Tibial artery (tissue), 4 donors: ENCODE data around the gene PRKCG.

ENCODE experiments used
- DNase-seq, 2 donors: peaks; one replicate each; pipeline ENCODE4 v3.0.0-alpha.2; 2019
- H3K27ac ChIP-seq, 2 donors: fragments of 200-600 bp; sonication (generic) in 1 of 2; 1 replicate in 1 of 2; 2 replicates in 1 of 2; pipeline ENCODE4 v1.5.1; 2018 to 2019; ENCODE audit warnings: mild to moderate bottlenecking in 1 of 2
- H3K27me3 ChIP-seq, 2 donors: fragments of 200-600 bp; sonication (generic) in 1 of 2; one replicate each; pipeline versions ENCODE4 v1.5.1 to v1.6.0; 2016 to 2019
- H3K36me3 ChIP-seq, 3 donors: fragments of 200-600 bp; sonication (generic) in 2 of 3; one replicate each; pipeline ENCODE4 v1.5.1; 2016 to 2019; ENCODE audit warnings: mild to moderate bottlenecking in 2 of 3
- H3K4me1 ChIP-seq, 4 donors: fragments of 200-600 bp; sonication (generic) in 2 of 4; 1 replicate in 3 of 4; 2 replicates in 1 of 4; pipeline ENCODE4 v1.5.1; 2016 to 2019
- H3K4me3 ChIP-seq, 2 donors: fragments of 200-600 bp; sonication (generic) in 1 of 2; 1 replicate in 1 of 2; 2 replicates in 1 of 2; pipeline ENCODE4 v1.5.1; 2018 to 2019; ENCODE audit warnings: mild to moderate bottlenecking in 2 of 2
- H3K9me3 ChIP-seq, 3 donors: fragments of 200-600 bp; sonication (generic) in 1 of 3; one replicate each; pipeline ENCODE4 v1.5.1; 2016 to 2019
- intact Hi-C: fragments of 100-400 bp; cut with DNase I; formaldehyde crosslinking; loops from one replicate; pipeline ENCODE4 v1.15.0; 2023; ENCODE audit warnings: low total_unique reads
- TF ChIP-seq, protein P1 (sequence below), 2 experiments: fragments of 200-600 bp in 1 of 2; fragments of 450-650 bp in 1 of 2; IDR thresholded peaks; one replicate each; pipeline ENCODE4 v1.5.1; 2017 to 2019; ENCODE audit warnings: antibody characterized with exemption in 2 of 2, mild to moderate bottlenecking in 1 of 2, moderate library complexity in 1 of 2

Gene PRKCG

DNA sequence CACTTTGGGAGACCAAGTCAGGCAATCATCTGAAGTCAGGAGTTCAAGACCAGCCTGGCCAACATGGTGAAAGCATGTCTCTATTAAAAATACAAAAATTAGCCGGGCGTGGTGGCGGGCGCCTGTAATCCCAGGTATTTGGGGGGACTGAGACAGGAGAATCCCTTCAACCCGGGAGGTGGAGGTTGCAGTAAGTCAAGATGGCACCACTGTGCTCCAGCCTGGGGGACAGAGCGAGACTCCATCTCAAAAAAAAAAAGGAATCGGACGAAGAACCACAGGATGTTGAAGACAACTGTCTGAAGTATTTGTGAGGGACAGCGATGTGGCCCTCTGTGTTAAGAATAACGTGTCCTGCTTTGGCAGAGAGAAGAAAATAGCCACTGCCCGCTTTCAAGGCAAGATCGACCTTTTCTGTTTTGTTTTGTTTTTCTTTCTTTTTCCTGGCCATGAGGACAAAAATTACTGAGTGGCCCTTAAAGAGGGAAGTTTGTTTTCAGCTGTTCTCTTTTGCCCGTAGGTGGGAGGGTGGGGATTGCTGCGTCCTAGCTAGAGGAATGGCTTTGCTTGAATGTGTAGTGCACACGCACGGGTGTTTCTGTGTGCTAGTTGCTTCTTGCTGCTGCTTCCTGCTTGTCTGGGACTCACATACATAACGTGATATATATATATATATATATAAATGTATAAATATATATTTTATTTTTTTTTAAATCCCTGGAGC, 6.2 kb upstream of the PRKCG start:
- TF ChIP-seq, protein P1, sequence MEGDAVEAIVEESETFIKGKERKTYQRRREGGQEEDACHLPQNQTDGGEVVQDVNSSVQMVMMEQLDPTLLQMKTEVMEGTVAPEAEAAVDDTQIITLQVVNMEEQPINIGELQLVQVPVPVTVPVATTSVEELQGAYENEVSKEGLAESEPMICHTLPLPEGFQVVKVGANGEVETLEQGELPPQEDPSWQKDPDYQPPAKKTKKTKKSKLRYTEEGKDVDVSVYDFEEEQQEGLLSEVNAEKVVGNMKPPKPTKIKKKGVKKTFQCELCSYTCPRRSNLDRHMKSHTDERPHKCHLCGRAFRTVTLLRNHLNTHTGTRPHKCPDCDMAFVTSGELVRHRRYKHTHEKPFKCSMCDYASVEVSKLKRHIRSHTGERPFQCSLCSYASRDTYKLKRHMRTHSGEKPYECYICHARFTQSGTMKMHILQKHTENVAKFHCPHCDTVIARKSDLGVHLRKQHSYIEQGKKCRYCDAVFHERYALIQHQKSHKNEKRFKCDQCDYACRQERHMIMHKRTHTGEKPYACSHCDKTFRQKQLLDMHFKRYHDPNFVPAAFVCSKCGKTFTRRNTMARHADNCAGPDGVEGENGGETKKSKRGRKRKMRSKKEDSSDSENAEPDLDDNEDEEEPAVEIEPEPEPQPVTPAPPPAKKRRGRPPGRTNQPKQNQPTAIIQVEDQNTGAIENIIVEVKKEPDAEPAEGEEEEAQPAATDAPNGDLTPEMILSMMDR (IDR thresholded peaks at IDR 0.05) = no peak
- no peak for DNase-seq
- H3K9me3 ChIP-seq = no peaks in the 10 kb centered on the region
- peaks cover 0 to 10% of the 10 kb centered on the region in 2 donors for H3K27me3 ChIP-seq
- no peak overlapping the region for H3K27ac ChIP-seq
- intact Hi-C loops = no loop called here
- no peak overlapping the region for H3K4me3 ChIP-seq
- H3K4me1 ChIP-seq = peaks cover 0 to 64% (median 43%) of the 10 kb centered on the region in 4 donors
- peaks cover 37 to 61% (median 46%) of the 10 kb centered on the region in 3 donors for H3K36me3 ChIP-seq

DNA sequence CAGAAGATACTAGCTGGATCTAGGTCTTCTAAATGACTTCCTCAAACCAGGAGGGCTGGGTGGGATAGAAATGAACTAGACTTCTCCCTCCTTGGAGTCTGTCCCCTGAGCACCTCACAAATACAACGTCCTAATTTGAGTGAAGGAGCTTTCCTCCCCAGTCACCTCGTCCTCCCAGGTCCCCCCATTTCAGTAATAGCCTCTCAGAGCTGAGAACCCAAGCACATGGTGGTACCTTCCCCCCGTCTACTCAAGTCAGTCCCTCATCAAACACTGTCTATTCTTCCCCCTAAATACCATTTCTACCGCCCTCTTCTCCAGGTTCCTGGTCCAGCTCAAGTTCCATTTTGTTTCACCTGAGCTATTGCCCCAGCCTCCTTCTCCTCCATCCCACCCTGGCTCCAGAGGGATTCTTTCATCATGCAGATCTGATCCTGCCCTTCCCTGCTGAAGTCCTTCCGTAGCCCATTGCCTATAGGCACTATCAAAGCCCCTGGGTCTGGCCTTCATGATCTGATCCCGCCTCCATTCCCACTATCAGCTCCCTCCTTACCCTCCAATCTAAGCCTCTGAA, 5.3 kb upstream of the PRKCG start:
- Histone ChIP-seq H3K27me3 (peaks cover 0 to 13% of the 10 kb centered on the region in 2 donors), H3K9me3 (no peaks in the 10 kb centered on the region), H3K4me1 (peaks cover 0 to 59% (median 40%) of the 10 kb centered on the region in 4 donors), H3K4me3 (no peak overlapping the region), H3K36me3 (peaks cover 37 to 52% (median 45%) of the 10 kb centered on the region in 3 donors), H3K27ac (no peak overlapping the region)
- no peak for DNase-seq
- intact Hi-C loops = no loop called here
- TF ChIP-seq, protein P1 (IDR thresholded peaks at IDR 0.05) = no peak

DNA sequence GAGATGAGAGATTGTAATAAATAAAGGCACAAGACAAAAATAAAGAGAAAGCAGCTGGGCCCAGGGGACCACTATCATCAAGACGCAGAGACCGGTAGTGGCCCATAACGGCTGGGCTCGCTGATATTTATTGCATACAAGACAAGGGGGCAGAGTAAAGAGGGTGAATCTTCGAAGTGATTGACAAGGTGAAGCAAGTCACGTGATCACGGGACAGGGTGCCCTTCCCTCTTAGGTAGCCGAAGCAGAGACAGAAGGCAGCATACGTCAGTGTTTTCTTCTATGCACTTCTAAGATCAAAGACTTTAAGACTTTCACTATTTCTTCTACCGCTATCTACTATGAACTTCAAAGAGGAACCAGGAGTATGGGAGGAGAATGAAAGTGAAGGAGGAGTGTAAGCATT, 4.6 kb upstream of the PRKCG start:
- TF ChIP-seq, protein P1 (IDR thresholded peaks at IDR 0.05) = no peak
- intact Hi-C loops = no loop called here
- Histone ChIP-seq H3K9me3 (no peaks in the 10 kb centered on the region), H3K36me3 (peaks cover 31 to 46% (median 39%) of the 10 kb centered on the region in 3 donors), H3K27me3 (peaks cover 0 to 19% of the 10 kb centered on the region in 2 donors), H3K4me1 (peaks cover 0 to 59% (median 41%) of the 10 kb centered on the region in 4 donors), H3K4me3 (no peak overlapping the region), H3K27ac (no peak overlapping the region)
- no peak for DNase-seq

DNA sequence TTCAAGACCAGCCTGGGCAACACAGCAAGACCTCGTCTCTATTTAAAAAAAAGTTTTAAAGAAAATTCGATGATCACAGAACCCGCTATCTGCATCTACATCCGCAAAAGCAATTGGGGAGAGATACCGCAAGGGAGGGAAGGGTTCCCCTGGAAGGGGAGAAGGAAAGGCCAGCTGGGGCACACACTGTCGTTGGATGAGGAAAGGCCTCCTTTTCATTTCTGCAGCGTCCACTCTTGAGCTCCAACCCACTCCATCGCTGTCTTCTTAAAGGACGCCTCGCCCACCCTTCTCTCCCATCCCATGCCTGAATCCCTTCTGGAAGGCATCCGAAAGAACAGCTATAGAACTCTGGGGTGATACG, 3.2 kb upstream of the PRKCG start:
- peaks cover 0 to 33% of the 10 kb centered on the region in 2 donors for H3K27me3 ChIP-seq
- no peak for DNase-seq
- H3K4me3 ChIP-seq = peak overlapping the region; percentile 42 to 52
- H3K4me1 ChIP-seq = peaks cover 0 to 53% (median 37%) of the 10 kb centered on the region in 4 donors
- peaks cover 19 to 32% (median 29%) of the 10 kb centered on the region in 3 donors for H3K36me3 ChIP-seq
- TF ChIP-seq, protein P1 (IDR thresholded peaks at IDR 0.05) = no peak
- intact Hi-C loops = no loop called here
- no peaks in the 10 kb centered on the region for H3K9me3 ChIP-seq
- H3K27ac ChIP-seq = no peak overlapping the region

DNA sequence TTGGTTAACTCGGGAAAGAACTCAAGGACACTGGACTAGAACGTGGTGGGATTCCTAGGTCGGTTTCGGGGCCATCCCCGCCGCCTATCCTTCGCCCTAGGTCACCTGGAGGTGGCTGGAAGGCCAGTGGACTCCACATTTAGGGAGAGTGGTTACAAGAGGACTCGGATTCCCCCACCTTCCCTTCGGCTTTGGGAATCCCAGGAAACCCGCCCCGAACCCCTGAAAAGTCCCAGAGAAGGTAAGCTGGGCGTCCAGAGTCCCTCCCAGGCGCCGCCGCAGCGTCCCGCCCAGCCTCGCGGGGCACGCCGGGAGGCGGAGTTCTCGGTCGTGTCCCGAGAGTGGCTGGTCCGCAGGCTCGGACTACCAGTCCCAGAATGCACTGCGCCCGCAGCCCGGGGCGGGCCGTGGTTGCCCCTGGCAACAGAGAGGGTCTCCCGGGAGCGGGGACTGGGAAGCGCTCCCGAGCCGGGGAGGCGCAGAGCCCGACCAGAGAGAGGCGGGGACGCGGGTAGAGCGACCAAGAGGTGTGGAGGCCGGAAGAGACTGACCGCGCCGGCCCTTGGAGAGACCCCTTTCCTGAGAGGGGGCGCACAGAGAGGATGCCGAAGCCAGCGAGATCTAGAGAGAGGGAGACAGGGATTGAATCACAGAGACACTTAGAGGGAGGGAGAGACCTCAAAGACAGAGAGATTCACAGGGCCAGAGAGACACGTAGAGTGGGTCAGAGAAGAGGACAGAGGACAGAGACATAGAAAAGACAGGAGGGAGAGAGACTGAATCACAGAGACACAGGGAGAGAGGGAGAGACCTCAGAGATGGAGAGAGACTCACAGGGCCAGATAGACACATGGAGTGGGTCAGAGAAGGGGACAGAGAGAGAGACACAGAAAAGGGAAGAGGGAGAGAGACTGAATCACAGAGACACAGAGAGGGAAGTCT, 2.6 kb upstream of the PRKCG start:
- peaks cover 12 to 25% (median 23%) of the 10 kb centered on the region in 3 donors for H3K36me3 ChIP-seq
- H3K4me1 ChIP-seq = peaks cover 0 to 47% (median 31%) of the 10 kb centered on the region in 4 donors
- no peaks in the 10 kb centered on the region for H3K9me3 ChIP-seq
- H3K27me3 ChIP-seq = peaks cover 0 to 39% of the 10 kb centered on the region in 2 donors
- TF ChIP-seq, protein P1 (IDR thresholded peaks at IDR 0.05) = no peak
- peak; percentile 93 to 96 for DNase-seq
- intact Hi-C loops = no loop called here
- H3K27ac ChIP-seq = peak overlapping the region in 1 of 2 donors; percentile 1
- H3K4me3 ChIP-seq = peak overlapping the region; percentile 42 to 52
